AG10803 (cell line): Measurements from ENCODE around the gene RGS19.

ENCODE experiments used
- DNase-seq: peaks from one replicate; pipeline ENCODE4 v3.0.0; 2010; ENCODE audit warnings: low read depth
- H3K4me3 ChIP-seq: 2 replicates; pipeline ENCODE4 v1.5.1; 2011; ENCODE audit warnings: mild to moderate bottlenecking, low read length, control low read depth
- TF ChIP-seq, protein P1 (sequence below): conservative IDR thresholded peaks from 2 replicates; pipeline ENCODE4 v1.5.1; 2011; ENCODE audit warnings: mild to moderate bottlenecking, low read length, control low read depth, inconsistent platforms

The RGS19 gene

DNA sequence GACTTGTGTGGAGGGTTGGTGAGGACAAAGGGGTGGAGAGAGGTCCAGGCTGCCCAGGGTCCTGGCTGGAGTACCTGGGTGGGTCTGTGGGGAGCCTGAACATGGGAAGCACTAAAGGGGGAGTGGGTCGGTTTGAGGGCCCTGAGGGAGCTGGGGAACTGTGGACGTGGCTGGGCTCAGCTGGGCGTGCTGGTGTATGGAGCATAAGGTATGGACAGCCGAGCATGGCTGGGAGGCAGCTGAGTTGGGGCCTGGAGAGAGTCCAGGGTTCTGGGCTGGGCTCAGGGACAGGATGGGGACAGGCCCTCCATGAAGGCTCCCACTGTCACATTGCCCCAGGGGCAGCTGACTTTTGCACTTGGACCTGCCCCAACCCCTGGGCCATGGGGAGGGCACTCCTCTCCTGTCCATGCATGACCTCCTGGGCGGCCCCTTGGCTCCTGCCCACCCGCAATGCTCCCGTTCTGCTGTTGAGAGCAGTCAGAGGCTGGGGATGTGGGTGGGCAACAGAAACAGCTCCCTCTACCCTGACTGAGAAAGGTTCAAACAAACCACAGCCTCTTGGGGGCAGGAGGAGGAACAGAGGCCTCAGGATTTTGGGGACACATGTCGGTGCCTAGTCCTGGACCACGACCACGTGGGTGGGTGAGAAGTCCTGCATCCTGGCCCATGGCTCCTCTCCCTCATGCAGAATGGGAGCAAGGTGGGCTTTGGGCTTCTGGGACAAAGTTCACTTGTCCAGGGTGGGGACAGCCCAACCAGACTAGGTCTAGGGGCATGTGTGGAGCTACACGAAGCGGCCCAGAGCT is 38.9 kb downstream of the RGS19 start:
- TF ChIP-seq, protein P1, sequence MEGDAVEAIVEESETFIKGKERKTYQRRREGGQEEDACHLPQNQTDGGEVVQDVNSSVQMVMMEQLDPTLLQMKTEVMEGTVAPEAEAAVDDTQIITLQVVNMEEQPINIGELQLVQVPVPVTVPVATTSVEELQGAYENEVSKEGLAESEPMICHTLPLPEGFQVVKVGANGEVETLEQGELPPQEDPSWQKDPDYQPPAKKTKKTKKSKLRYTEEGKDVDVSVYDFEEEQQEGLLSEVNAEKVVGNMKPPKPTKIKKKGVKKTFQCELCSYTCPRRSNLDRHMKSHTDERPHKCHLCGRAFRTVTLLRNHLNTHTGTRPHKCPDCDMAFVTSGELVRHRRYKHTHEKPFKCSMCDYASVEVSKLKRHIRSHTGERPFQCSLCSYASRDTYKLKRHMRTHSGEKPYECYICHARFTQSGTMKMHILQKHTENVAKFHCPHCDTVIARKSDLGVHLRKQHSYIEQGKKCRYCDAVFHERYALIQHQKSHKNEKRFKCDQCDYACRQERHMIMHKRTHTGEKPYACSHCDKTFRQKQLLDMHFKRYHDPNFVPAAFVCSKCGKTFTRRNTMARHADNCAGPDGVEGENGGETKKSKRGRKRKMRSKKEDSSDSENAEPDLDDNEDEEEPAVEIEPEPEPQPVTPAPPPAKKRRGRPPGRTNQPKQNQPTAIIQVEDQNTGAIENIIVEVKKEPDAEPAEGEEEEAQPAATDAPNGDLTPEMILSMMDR, result no peak
- no peak overlapping the region for H3K4me3 ChIP-seq
- DNase-seq, result no peak

DNA sequence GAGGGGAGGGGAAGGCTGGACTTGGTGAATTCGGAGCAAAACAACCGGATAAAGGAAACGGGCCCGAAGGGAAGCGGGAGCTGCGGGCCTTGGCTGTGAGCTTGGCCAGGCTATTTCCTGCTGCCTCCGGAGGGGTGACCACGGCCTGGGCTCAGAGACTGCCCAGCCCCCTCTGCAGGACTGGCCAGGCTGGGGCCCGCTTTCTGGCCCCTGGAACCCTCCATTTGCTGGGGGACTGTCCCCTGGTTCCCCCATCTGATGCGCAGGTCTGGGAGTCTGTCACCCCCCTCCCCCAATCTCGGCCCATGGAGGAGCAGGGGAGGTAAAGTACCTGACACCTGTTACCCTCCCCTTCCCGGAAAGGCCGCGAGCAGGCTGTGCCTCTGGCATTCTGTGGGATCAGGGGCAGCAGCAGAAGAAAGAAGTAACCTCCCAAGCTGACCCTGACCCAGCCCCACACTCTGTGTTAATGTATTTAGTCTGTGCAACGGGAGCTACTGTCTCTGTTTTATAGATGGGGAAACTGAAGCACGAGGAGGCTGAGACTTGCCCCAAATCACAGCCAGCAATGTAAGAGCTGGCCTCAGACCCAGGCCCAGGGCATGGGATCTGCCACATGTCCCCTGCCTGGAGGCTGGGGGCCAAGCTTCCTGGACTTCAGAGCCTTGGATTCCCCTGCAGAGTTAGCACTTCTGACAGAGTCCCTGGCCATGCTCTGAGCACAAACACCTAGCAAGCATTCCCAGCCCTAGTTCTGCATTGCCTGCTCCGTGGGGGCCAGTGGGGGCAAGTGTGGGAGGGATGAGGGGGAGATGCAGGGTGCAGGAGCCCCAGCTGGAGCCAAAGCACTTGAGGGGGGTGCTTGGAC is 39.8 kb downstream of the RGS19 start:
- TF ChIP-seq, protein P1, result no peak
- no peak for DNase-seq
- H3K4me3 ChIP-seq, result peak overlapping the region; percentile 26

DNA sequence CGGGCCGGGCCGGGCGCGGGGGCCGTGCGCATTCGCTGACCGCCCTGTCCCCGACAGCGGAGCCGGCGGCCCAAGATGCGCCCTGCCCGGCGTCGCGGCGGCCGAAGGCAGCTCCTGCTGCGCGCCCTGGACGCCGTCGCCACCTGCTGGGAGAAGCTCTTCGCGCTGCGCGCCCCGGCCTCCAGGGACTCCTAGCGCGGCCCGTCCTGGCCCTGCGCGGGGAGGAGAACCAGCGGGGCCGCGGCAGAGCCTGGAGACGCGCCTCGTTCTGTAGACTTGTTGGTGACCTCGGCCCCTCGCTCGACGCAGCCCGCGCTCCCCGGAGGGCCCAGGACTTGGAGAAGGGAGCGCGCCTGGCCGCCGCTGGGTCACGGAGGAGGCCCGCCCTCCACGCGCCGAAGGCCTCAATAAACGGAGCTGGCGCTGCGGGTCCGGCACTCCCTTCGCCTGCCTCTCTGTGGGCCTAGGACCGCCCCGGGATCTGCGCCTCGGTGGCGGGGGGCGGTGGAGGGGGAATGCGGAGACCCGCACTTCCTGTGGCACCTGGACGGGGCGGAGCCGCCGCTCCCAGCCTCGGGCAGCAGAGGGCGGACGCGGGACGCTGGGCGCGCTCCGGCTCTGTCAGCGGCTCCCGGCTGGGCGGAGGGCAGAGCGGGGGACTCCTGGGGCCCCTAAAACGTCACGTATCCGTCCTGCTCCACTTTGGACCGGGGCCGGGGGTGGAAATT is 40.6 kb downstream of the RGS19 start:
- peak; percentile 50 for DNase-seq
- TF ChIP-seq, protein P1, result peak; percentile 55
- peak overlapping the region; percentile 31 for H3K4me3 ChIP-seq

DNA sequence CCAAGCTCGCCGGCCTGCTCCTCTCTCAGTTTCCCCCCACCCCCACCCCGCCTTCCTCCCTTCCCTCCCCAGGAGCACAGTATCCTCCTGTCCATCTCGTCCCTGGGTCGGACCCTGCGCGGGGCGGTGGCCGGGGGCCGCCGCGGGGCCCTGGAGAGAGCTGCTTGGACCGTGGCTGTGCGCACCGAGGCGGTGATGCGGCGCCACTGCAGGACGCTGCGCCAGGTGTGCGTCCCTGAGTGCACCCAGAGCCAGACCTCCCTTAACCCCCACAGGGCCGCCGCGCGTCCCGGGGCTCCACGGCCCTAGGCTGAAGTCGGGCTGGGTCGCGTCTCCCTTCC is 41.1 kb downstream of the RGS19 start:
- TF ChIP-seq, protein P1, result no peak
- no peak overlapping the region for H3K4me3 ChIP-seq
- no peak for DNase-seq

- no peak for DNase-seq
- H3K4me3 ChIP-seq, result no peak overlapping the region
These were observed 41.7 kb downstream of the RGS19 start for GRCh38 chr20:64037498-64038213.

DNA sequence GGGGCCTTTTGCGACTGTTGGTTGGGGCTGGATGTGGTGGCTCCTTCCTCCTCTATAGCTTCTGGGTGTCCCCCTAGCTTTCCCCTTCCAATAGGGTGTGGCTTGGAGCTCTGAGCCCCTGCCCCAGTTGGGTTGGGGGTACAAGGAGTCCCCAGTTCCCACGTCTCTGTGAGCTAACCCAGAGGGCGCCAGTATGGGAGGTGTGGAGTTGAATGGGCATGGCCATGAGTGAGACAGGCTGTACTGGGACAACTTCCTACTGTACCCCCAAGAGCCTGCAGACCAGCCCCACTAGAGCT is 42.2 kb downstream of the RGS19 start:
- DNase-seq, result no peak
- no peak overlapping the region for H3K4me3 ChIP-seq
- TF ChIP-seq, protein P1, result no peak

More at GRCh38 chr20:64037498-64038213, 41.7 kb downstream of the RGS19 start:
- TF ChIP-seq, protein P1, result no peak
